Gastrocnemius medialis (tissue), 4 donors: ENCODE data around the gene SND1.

Experiments used
- POLR2A ChIP-seq, 2 donors: fragments of 450-650 bp; IDR thresholded peaks; one replicate each; pipeline ENCODE4 v1.6.1; 2017; ENCODE audit warnings: antibody characterized with exemption in 2 of 2, mild to moderate bottlenecking in 2 of 2, moderate library complexity in 2 of 2
- TF ChIP-seq, protein P1 (sequence below), 5 experiments: fragments of 450-650 bp in 3 of 5; fragments of 200-600 bp in 2 of 5; sonication (generic) in 2 of 5; IDR thresholded peaks in 4 of 5; conservative IDR thresholded peaks in 1 of 5; 1 replicate in 4 of 5; 2 replicates in 1 of 5; pipeline ENCODE4 v1.5.1; 2016 to 2019; ENCODE audit warnings: antibody characterized with exemption in 5 of 5, mild to moderate bottlenecking in 3 of 5, moderate library complexity in 3 of 5

DNA sequence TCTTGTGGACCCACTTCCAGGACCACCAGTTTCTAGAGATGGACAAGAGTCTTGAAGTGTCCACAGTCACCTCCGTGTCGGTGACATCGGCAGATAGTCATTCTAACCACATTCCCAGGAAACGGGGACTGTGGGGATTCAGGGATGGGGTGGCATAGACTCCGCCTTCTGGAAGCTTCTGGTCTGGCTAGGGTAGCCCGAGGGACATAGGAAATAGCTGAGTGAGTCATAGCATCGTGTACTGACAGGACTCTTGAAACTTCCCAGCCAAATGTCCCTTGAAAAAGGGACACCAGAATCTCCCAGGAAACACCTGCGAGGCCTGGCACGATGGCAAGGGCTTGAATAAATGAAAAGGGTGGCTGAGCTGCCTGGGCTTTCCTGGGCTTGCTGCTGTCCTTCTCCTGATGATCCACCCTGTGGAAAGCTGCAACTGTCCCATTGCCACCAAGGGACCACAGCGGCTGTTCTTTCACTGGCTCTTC, 463.4 kb downstream of the SND1 start:
- TF ChIP-seq, protein P1, sequence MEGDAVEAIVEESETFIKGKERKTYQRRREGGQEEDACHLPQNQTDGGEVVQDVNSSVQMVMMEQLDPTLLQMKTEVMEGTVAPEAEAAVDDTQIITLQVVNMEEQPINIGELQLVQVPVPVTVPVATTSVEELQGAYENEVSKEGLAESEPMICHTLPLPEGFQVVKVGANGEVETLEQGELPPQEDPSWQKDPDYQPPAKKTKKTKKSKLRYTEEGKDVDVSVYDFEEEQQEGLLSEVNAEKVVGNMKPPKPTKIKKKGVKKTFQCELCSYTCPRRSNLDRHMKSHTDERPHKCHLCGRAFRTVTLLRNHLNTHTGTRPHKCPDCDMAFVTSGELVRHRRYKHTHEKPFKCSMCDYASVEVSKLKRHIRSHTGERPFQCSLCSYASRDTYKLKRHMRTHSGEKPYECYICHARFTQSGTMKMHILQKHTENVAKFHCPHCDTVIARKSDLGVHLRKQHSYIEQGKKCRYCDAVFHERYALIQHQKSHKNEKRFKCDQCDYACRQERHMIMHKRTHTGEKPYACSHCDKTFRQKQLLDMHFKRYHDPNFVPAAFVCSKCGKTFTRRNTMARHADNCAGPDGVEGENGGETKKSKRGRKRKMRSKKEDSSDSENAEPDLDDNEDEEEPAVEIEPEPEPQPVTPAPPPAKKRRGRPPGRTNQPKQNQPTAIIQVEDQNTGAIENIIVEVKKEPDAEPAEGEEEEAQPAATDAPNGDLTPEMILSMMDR (IDR thresholded peaks at IDR 0.05 in 4 of 5, conservative IDR thresholded peaks at IDR 0.05 in 1 of 5): no peak
- TF ChIP-seq POLR2A (IDR thresholded peaks at IDR 0.05): no peak
